8988T (cell line): ENCODE results near the gene TP63.

Source experiments
- DNase-seq: peaks from one replicate; pipeline ENCODE4 v3.0.0; 2011

The TP63 gene

DNA sequence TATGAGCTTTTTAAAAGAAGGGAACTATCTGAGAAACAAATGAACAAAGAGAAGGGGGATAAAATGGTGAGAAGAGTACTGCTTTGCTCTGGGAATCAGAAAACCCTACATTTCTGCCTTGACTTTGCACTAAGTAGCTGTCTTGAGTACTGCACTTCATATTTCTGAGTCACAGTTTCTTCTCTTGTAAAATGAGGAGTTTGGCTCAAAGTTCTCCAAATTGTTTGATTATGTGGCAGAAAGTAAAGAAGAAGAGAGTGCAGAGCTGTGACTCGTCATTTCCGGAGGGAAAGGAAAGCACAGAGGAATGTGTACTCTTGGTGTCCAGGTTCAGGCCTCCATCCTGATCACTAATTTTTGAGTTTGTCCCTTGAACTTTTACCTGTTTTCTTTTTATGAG lies 54.7 kb downstream of the TP63 start:
- DNase-seq, result no peak

DNA sequence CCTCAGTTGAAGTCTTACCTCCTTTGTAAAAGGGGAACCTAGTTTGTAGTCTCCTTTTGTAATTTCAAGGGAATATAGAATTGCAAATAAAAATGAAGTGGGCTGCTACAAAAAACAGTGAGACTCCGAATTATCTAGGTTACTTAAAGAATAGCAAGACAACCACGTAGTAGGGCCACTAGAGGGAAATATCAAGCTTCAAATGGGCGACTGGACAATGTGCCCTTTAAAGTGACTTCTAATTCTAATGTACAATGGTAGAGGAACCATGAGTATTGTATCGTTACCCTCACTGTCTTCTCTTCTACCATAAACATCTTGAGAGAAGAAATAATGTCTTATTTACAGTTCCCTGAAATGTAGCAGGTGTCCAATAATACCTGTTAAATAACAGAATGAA lies 56.3 kb downstream of the TP63 start:
- no peak for DNase-seq

DNA sequence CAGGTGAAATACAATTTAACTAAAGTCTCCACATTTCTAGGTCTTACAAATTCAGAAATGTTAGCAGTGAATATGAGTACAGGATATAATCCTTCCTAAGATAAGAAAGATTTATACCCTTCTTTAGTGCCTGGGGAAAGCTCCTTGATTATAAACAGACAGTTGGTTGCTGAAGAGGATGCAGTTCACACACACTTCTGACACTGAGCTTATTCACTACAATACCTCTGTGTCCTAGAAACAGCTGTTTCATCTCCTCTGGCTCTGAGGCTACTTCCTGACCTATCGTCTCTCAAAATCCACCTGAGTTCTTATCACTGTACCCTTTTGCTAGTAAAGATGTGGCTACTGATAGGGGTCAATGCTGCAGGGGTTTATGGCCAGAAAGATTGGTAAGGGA lies 57.1 kb downstream of the TP63 start:
- DNase-seq, result no peak

DNA sequence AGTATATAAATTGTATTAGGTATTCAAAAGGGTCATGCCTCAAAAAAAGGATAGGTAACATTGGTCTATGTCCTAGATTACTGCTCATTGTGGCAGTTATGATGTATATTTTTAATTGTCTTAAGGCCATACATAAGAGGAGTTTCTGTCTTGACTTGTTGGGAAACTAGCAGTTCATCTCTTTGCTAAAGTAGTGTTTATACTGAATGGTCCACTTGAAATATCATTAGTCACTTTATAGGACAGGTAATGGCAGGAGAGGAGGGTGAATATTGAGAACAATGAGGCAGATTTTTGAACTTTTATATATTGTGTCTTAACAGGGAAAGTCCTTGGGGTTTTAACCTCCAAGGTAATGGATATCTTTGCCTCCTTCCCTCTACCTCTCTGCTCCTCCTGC lies 58.4 kb downstream of the TP63 start:
- no peak for DNase-seq

DNA sequence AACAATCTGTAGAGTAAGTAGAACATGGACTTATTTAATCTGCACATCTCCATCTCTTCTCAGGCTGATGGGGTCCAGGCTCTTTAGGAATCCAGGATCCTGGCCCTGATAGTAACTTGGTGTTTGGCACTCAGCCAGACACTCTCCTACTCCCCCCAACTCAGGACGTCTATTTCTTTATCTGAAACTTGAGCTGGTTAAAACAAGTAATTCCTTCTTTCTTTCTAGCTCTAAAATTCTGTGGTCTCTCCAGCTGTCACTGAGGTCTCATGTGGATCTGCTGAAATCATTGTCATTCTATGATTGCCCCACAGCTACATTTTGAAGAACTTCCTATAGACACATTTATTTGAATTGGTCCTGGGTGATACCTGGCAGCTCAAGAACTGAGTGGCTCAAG lies 59.0 kb downstream of the TP63 start:
- DNase-seq, result no peak

DNA sequence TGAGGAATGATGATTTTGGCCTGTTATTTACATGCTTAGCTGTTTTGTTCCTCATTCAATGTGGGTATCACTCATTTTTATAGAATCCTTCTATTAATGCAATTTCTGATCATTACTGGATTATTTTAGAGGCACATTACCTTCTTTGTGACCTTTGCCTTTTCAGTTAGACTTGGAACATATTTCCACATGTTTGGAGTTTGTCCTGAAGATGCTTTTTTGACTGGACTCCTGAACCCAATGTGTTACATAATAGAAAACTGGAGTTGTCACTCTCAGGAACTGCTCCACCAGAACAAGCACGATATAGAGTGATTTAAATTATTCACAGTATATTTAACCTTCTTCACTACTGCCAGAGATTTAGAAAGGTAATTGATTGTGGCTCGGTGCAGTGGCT lies 59.5 kb downstream of the TP63 start:
- no peak for DNase-seq

DNA sequence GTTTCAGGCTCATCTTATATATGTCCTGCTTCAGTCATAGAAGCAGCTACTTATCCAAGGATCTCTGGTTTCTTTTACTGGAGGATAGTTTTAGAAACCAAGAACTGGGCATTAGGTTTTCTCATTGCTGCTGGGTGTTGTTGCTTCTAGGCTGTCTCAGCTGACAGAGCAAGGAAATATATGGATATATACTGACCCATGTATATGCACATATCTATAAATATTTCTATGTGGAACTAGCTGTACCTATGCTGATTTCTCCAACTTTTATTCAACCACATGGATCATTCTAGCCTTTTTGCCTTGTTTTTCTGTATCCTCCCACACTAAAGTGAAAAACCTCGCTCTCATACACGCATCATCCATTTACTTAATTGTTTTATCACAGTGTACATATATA lies 64.2 kb downstream of the TP63 start:
- DNase-seq, result no peak

DNA sequence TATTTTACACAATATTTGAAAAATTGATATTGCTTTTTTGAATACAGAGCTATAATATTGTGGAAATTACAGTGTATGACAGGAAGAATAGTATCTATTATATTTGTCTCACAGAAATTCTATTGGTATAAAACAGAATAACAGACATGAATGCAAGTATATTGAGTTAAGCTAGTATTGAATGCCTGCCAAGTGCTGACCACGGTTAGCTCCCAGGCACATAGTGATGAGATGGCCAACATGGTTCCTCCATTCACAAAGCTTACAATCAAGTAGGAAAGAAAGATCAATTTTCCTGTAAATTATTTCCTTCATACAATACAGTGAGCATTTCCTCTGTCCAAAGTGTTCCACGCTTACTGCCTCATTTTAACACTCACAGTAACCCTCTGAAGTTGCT lies 67.6 kb downstream of the TP63 start:
- no peak for DNase-seq

DNA sequence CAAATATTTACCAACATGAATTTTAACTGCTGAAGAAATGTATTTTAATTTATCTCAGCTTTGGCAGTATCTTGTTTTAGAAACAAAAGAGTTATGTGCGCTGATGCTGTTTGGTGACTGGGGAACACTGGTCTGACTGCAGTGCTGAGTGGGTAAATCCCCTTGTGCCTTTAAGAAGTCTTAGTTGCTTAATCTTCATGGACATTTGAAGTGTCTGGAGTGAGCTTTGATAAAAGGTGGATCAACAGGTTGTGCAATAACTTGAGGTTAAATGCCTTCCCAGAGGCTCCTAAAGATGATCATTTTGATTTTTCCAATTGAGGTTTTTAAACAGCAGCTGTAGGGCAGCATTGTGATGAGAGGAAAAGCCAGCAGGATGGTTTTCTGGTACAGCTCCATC lies 68.7 kb downstream of the TP63 start:
- DNase-seq, result no peak

DNA sequence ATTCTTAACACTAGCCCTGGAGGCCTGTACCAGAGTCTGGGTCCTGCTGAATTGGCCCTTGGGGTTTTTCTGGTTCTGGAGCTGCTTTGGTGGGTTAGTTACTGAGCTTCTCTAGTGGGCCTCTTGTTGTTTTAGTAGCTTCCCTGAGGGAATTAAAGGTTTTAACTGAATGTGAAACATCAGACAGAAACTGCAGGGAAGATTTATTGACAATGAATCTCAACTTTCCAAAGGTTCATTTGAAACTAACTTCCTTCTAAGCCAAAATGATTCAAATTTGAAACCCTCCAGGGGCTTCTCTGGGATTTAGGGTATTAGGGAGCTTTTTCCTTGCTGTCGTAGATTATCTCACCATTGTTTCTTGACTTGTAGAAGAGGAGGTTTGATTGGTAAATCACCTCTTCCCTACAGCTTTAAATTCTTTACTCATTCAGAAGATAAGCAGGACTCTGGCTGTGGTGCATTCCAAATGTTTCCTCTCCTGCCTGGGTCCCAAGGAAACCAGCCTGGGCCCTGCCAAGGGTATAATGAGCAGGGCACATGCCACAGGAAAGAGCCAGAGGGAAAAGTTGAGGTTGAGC lies 71.0 kb downstream of the TP63 start:
- no peak for DNase-seq

DNA sequence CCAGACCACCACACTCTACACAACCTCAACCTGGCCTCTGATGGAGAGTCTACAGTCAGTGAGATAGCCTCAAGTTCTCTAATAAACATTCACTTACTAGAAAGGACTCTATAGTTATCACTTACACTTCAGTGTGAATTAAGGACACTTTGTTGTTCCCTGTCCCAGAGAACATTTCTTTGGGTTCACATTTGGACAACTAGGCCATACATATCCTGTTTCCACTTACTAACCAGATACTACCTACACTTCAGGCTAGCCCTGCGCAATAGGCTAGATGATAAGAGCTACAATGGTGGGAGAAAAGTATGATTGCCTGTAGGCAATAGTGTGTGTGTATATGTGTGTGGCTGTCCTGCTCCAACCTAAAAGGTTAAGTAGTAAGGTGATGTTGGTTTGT lies 72.7 kb downstream of the TP63 start:
- DNase-seq, result no peak

DNA sequence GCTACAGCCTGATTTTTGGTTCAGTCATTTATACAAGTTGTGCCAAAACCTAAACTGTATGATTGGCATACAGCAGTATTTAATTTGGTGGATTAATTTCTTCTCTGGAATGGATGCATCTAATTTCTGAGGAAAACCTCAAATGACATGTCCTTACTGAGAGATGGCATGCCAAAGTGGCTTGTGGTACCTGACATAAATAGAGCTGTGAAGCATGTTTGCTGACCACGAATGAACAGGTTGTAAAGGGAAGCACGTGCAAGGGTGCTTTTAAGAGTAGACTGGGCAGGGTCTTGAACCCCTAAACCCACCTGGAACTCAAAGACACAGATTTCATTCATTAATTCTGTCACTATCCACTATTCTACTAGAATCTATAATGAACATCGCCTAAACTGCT lies 77.2 kb downstream of the TP63 start:
- DNase-seq, result no peak

DNA sequence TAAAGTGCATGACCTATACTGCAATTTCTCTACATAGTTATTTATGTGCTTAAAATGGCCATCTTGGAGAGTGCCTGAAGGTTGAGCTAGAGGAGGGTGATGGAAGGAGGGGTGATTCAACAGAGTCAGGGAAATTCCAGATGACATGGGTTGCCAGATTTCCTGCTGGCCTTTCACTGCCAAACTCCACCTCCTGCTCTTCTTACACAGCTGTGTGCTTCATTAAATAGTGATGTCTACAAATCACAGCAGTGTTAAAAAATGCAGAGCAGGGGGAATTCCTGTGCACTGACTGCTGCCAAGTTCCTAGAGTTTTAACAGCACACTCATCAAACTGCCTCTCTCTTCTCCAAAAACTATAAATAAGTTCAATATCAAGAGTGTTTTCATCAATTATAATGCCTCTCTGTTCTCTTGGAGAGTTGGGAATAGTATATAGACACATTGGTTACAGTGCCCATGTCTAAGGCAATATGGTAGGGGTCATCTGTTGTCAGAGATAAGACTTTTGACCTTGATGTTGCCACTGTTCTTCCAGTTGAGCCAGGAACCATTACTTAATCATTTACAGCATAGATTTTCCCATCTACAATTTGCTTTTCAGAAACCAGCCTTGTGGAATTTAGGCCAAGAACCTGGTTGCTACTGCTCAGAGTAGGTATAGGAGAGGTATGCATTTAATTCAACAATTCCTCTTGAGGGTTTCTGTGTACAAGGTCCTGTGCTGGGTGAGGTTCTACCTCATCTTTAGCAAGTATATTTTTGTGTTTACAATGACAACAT lies 79.6 kb downstream of the TP63 start:
- DNase-seq, result no peak

DNA sequence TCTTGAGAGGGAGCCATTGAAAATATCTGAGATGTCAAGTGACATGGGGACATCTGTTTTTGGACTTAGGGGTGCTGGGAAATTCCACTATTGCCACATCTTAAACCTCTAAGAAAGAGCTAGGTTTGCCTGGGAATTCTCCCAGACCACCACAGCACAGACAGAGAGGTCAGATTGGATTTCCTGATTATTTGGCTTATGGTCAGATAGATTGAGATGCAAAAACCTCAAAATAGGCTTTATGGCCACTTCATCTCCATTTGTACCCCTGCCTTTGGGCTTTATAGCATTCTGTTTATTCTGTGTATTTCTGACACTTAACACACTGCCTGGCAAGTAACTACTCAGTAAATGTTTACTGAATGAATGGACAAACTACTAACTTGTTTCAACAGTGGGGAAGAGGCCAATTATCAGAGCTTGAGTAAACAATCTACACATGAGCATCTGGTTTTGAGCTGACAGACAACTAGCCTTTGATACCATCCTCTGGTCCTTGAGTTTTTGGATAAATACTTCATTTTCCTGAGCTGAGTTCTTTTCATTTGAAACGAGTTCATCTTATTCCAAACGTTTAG lies 81.8 kb downstream of the TP63 start:
- DNase-seq, result no peak

DNA sequence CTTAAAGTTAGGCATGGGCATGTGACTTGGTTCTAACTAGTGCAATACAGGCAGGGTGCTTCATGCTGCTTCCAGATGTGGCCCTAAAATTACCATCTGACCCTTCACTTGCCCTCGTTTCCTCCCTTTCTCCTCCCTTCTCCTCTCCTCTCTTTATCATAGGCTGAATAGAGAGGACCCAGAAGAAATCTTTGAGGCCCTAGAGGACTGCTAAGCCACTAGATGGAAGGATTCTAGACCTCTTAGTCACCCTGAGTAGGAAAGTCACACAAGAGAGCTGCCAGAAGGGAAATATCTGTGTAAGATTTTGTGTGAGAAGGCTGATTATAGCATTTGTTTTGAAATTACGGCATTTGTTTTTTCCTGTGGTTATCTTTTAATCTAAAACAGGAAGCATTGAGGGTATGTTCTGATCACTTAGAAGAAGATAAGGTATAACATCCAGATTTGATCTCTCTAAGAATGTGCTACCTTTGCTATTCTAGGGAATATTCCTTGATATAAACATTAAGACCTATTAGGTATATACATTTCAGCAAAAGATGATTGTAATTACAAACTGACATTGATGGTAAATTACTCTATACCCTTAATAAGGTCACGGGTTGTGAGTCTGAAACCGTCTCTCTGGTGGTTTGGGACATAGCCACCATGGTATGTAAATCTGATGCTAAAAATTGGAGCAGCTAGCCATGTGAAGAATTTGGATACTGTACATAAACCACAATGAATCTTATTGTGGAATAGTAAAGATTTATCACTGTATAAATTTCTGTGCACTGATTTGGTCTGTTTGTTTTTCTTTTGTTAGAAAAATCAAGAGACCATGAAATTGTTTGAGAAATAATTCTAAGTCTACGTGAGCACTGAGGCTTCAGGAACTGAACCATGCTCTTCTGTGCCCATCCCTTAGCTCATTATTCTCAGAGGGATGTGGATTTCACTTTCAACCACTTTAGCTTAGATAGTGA lies 84.1 kb downstream of the TP63 start:
- DNase-seq, result no peak

DNA sequence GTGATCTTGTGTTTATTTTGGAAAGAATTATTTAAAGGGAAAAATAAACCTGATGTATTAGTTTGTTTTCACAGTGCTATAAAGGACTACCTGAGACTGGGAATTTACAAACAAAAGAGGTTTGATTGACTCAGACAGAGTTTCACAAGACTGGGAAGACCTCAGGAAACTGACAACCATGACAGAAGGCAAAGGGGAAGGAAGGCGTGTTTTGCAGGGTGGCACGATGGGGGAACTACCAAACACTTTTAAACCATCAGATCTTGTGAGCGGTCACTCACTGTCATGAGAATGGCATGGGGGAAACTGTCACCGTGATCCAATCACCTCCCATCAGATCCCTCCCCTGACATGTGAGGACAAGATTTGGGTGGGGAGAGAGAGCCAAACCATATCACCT lies 87.0 kb downstream of the TP63 start:
- DNase-seq, result no peak

DNA sequence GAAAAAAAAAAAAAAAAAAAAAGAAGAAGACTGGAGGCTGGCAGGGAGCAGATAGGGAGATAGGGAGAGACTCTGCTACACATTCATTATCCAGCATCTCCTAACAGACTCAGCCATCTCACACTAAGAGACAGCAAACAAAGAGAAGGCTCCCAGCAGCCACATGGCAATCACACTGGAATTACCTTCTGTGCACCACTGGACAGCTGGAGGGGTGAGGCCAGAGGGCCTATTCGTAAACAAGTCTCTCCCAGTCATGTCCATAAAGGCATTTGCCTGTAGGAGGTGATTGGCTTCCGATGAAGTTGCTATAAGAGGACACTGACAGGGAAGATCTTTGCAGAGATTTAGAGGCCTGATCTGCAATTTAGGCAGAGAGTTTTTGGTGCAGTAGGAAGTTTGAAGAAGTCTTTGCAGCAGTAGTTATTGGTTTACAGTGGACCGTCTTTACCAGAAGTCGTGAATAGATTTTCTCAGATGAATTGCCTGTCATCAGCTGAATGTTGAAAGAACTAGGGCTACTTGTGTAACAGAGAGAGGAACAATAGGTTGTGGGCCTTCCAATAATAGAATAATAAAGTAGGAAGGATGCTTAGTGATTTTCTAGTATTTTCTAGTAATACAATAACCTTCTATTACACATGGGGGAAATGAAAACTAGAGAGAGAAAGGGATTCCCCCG lies 89.7 kb downstream of the TP63 start:
- DNase-seq, result no peak

DNA sequence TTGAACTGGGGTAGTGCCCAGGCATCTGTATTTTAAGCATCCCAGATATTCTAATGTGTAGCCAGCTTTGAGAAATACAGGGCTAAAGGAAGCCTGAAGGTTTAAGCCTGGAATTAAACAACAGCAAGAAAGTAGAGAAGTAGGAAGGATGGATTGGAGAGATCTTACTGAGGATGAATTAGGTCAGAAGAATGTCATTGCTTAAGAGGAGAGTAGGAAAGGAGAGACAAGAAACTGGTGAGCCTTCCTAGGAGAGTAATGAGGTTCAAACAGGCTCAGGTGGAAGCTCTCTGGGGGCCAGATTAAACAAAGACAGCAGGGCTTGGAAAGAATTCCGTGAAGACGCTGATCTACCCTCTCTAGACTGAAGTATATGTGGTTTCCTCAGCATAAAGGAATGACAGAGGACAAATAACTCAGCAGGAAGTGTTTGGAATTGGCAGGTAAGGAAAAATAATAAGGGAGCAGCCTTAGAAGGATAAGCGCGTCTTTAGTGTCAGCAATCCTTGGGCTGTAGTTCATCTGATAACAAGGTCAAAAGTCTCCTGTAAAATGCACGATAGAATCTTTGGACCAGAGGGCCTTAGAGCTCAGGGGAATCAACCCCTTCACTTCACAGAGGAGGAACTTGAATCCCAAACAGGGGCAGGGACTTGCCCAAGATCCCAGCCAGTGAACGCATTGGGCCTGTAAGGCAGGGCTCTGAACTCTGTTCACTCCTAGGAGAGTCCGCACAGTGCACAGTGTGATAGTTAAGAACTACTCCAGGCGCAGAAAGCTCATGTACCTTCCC lies 90.9 kb downstream of the TP63 start:
- no peak for DNase-seq

DNA sequence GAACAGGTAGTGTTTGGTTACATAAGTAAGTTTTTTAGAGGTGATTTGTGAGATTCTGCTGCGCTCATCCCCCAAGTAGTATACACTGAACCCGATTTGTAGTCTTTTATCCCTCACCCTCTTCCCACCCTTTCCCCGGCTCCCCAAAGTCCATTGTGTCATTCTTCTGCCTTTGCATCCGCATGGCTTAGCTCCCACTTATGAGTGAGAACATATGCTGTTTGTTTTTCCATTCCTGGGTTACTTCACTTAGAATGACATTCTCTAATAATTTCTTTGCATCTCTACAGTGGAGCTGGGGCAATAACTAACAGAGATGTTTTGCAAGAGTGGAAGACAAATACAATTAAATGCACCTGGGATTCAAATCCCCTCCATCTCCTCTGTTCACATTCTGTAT lies 93.2 kb downstream of the TP63 start:
- DNase-seq, result no peak

DNA sequence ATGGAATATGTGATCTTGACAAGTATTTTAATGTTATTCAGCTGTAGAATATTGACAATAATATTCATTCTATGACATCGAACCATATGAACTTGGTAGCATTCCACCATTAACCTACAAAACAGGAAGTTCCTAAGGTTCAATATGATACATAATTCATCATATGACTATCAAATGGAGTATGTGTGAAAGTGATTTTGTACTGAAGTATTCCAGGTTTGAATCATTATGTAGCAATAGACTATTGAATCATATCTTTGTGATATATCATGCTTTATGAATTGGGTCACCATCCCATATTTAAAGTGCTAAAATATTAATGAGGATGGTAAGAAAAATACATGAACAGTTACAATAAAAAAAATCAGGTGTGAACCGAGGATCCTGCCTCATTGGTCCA lies 95.1 kb downstream of the TP63 start:
- DNase-seq, result no peak

DNA sequence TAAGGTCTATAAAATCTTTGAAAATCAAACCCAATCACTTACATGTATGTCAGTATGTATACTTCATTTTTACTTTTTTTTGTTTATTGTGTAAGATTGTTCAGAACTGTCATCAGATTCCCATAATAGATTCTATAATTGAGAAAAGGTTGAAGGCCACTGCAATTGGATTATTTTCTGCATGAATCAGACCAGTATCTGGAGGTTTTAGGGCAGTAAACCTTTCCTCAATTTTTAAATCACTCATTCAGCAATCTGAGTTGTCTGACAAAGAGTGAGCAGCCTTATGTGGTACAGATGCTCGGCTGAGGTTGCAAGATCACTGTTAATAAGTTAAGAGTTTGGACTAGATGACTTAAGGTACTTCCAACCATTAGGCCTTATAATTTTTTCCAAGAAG lies 96.0 kb downstream of the TP63 start:
- DNase-seq, result no peak

DNA sequence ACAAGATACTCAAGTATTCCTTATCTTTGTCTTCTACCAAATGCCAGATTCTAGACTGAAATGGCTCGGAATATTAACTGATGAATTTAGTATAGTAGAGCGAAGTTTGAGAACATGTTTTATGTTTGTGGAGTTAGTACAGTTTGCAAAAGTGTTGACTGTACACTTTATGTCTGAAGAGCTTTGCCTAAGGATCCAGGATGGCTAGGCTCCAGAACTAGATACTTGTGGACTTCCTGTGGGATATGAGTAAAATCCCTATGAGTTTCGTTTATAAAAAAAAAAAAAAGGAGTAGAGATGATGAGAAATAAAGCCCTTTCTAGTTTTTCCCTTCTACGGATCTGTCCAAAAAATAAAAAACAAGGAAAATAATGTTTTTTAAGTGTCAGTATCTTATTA lies 96.7 kb downstream of the TP63 start:
- no peak for DNase-seq
